ENCODE data around the gene PRELID2.
A peak's percentile ranks its signal among the peaks of the same experiment; 100 is the strongest.
"Not testable (repeated sequence)": the region's sequence is repeated elsewhere in the genome, so short reads cannot be mapped to it uniquely, and the experiment has no call there.

PRELID2 gene

GRCh38 chr5:145838276-145838675, 3.1 kb upstream of the PRELID2 start:
- no peak for DNase-seq

- DNase-seq = not testable (repeated sequence)
These were observed 1.1 kb upstream of the PRELID2 start for GRCh38 chr5:145836241-145836640.

GRCh38 chr5:145835848-145836239, 702 bp upstream of the PRELID2 start:
- DNase-seq = no peak

- no peak for DNase-seq
These were observed 607 bp downstream of the PRELID2 start for GRCh38 chr5:145834554-145834916.

GRCh38 chr5:145833631-145834200, 1.4 kb downstream of the PRELID2 start:
- no peak for DNase-seq

GRCh38 chr5:145830594-145830993, 4.5 kb downstream of the PRELID2 start:
- DNase-seq = peak; percentile 10

GRCh38 chr5:145829708-145830361, 5.3 kb downstream of the PRELID2 start:
- no peak for DNase-seq

GRCh38 chr5:145826895-145827674, 8.1 kb downstream of the PRELID2 start:
- DNase-seq = no peak

- DNase-seq = peak; percentile 53
These were observed 9.4 kb downstream of the PRELID2 start for GRCh38 chr5:145825751-145826180.

- no peak for DNase-seq
These were observed 11.1 kb downstream of the PRELID2 start for GRCh38 chr5:145824040-145824439.

GRCh38 chr5:145818604-145819003, 16.5 kb downstream of the PRELID2 start:
- no peak for DNase-seq

GRCh38 chr5:145812877-145813276, 22.3 kb downstream of the PRELID2 start:
- no peak for DNase-seq

- DNase-seq = peak; percentile 18
These were observed 23.1 kb downstream of the PRELID2 start for GRCh38 chr5:145811834-145812625.

- no peak for DNase-seq
These were observed 28.2 kb downstream of the PRELID2 start for GRCh38 chr5:145806923-145807322.

GRCh38 chr5:145805819-145806218, 29.3 kb downstream of the PRELID2 start:
- no peak for DNase-seq

GRCh38 chr5:145804701-145805100, 30.4 kb downstream of the PRELID2 start:
- no peak for DNase-seq

GRCh38 chr5:145803112-145804004, 31.8 kb downstream of the PRELID2 start:
- DNase-seq = no peak

- no peak for DNase-seq
These were observed 33.9 kb downstream of the PRELID2 start for GRCh38 chr5:145801195-145801594.

GRCh38 chr5:145800181-145800580, 35.0 kb downstream of the PRELID2 start:
- no peak for DNase-seq

GRCh38 chr5:145798503-145798902, 36.6 kb downstream of the PRELID2 start:
- DNase-seq = not testable (repeated sequence)

GRCh38 chr5:145797336-145797735, 37.8 kb downstream of the PRELID2 start:
- no peak for DNase-seq

GRCh38 chr5:145796318-145796717, 38.8 kb downstream of the PRELID2 start:
- DNase-seq = no peak
